HG03025 (cell line): Measurements from ENCODE around the gene RAC3.

ENCODE experiments used
- ATAC-seq: cut with Tn5 transposase; IDR thresholded peaks from one replicate; pipeline ENCODE4 v1.9.1; 2021; ENCODE audit warnings: mild to moderate bottlenecking, moderate library complexity; ENCODE audit not compliant: unreplicated experiment, low FRiP score

RAC3 gene

DNA sequence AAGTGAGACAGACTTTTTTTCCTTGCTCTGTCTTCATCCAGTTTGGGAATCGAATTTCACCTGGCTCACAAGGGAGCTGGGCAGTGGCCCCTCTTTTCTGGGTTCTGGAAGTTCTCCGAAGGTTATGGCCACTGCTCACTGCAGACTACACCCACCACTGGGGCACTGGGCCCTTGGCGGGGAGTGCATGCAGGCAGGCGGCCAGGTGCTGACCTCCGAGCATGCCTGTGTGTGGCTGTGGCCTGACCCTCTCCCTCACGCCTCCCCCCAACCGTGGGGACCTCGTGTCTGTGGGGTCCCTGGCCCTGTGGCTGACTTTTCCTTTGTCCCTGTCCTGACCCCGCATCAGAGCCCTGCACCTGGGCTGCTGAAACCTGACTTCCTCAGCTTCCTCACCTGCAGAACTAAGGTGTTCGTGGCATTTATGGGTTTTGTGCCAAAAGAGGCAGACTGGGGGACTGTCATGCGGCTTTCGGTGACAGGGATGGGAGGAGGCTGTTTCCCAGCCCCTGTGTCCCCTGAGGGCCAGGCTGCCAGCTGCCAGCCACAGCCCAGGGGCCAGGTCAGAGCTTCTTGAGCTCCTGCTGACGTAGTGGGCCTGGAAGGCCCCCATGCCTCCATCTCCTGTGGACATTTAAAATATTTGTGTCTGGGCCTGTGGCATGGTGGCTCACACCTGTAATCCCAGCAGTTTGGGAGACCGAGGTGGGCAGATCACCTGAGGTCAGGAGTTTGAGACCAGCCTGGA, 32.6 kb upstream of the RAC3 start:
- no peak for ATAC-seq

DNA sequence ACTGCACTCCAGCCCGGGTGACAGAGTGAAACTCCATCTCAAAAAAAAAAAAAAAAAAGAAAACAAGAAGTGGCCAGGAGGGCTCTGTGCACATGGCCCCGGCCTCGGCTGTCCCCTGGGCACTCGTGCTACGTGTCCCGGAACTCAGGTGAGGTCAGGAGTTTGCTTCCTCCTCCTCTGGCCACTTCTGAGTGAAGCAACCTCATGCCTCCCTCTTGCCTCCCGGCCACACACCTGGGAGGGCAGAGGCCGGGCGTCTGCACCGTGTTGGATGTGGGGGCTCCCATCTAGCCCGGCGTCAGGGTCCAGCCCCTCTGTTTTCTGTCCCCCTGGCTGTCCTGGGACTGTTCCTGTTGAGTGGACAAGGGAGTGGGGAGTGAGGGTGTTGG, 31.9 kb upstream of the RAC3 start:
- ATAC-seq: no peak

DNA sequence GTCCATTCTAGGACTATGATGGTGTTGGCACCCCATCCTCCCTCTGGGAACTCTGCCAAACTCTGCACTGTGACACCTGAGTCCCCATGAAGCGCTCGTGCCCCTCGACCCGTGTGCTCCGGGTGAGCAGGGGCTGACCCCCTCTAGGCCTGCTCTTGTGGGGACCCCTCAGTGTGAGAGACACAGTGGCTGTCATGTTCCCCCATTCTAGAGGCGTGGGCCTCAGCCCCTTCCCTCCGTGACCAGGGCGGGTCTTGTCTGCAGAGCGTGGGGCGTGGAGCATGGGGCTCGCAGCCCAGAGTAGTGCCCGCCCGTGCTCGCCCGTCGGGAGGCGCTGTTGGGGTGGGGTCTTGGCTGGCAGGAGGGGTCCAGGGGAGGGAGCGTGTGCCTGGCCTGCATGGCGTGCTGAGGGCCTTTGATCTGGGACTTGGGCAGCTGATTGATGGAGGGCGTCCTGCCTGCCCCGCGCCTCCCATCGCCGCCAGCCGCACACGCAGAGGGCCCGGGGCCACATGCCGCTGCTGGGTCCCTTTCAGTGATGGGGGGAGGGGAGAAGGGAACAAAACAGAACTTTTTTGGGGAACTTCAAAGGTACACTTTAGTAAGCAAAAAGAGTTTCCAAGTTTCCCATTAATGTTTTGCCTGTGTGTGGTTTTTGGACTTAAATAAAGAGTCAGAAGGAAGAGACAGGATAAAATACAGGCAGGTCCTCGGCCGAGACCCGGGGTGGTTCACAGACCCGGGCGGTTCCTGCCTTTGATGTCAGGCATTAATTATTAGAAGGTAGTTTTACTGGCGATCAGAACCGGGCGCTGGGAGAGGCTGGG, 31.3 kb upstream of the RAC3 start:
- no peak for ATAC-seq

DNA sequence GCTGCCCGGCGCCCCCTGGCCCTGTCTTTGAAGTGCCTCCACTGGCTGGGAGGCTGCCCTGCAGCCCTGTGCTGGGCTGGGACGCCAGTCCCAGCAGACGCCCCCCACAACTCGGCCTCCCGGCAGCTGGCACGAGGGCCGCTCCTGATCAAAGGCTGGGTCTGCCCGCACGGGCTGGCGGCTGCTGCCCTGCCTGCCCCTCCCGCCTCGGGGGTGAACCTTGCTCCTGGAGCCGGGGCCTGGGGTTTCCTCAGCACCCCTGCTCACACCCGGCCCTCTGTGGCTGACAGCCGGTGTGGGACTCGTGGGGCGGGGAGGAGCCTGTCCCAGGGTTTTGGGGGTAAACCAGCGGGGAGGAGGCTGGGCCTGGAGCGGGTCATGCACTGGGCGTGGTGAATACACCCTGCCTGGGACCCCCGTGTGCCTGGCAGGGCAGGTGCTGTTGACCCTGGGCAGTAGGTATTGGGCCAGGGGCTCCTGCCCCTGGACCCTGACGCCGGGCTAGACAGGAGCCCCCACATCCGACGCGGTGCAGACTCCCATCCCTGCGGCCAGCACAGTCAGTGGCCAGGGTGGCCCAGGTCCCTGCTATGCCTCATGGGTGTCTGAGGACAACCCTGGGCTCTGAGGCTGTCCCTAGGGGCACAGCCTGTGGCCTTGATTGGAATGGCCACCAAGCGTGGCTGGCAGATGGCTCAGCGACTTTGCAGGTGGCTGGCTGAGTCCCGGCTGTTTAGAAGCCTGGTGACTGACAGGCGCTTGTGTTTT, 30.5 kb upstream of the RAC3 start:
- no peak for ATAC-seq

DNA sequence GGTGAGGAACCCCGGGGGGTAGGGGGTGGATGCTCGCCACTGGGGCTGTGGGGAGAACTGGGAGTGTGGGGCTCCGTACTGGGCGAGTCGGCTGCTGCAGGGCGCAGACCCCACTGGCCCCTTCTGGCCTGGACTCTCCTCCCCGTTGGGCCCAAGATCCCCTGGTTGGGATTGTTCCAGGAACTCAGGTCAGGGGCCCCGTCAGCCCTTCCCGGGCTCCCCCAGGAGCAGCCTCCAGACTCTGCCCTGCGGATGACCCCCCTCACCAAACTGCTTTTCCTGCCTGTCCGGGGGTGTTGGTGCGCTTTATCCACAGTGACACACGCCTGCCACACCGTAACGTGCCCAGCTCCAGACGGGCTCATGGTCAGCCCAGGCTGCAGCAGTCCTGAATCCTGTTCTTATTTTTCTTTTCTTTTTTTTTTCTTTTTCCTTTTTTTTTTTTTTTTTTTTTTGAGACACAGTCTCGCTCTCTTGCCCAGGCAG, 29.9 kb upstream of the RAC3 start:
- no peak for ATAC-seq

DNA sequence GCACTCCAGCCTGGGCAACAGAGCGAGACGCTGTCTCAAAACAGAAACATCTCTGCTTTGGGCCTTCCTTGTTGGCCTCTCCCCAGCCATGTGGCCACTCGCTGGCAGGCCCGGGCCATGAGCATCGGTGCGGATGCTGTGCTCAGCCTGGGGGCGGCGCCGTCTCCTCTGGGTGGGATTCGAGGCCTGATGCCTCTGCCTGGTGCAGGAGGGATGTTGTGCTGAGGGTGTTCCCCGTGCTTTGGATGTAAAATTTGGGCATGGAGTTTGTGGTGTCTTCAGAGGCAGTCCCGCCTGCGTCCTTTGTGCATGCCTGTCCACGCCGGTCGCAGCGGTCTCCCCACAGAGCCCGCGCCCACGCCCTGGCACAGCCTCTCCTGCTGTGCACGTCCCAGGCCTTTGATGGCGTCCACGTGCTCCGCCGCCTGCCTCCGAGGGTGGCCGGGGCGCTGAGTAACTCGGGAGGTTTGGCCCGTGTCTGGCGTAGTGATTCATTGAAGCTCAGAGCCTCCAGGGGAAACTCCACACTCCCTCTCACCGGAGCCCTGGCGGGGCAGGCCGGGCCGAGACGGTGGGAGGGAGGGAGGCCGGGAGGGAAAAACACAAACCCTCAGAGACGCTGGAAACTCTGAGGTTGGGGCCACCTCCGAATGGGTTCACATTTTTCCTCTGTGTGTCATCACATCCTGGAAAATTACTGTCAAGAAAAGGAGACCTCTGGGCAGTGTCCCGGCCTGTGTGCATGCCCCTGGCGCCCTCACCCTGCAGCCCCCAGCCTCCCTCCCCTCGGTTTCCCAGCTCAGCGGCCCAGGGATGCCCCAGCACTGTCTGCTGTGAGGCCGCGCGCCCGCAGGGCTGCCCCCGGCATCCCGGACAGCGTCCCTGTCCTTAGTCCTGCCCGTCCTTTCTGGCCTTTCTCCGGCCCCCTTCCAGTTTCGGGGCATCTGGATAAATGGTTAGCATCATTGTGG, 27.8 kb upstream of the RAC3 start:
- ATAC-seq: no peak

DNA sequence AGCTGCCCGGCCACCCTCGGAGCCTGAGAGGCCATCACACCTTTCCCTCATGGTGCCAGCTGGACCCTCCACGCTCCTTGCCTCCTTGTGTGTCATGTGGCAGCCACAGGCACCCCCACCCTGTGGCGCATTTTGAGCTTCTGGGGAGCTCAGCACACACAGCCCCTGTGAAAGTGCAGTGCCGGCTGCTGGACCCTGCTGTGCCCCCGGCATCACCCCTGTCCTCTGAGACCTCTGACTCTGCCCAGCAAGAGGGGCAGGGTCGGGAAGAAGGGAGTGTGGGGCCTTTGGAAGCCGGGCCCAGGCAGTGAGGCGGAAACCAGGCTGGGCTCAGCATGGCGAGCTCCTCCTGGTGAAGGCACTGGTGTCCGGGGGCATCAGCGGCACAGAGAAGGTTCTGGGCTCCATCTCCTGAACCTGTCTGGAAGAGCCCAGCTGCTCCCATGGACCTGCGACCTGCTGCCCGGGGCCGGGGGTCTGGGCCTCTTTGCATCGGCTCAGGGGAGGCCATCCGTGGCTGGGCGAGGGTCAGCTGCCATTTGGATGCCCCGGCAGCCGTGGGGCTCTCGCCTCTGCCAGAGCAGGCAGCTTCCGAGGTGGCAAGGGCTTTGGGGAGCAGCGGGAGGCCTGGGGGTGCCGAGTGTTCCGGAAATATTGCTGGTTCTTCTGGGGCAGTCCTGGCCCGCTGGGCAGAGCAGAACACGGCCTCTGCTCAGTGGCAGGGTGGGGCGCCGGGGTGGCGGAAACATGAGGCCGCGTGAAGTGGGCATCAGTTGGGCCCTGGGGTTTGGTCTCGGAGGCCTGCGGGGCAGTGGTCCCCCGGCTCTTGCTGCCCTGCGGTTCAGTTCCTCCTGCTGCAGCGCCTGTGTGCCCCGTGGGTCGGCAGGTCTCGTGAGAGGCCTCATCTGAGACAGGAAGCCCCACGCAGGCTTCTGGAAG, 26.7 kb upstream of the RAC3 start:
- no peak for ATAC-seq

DNA sequence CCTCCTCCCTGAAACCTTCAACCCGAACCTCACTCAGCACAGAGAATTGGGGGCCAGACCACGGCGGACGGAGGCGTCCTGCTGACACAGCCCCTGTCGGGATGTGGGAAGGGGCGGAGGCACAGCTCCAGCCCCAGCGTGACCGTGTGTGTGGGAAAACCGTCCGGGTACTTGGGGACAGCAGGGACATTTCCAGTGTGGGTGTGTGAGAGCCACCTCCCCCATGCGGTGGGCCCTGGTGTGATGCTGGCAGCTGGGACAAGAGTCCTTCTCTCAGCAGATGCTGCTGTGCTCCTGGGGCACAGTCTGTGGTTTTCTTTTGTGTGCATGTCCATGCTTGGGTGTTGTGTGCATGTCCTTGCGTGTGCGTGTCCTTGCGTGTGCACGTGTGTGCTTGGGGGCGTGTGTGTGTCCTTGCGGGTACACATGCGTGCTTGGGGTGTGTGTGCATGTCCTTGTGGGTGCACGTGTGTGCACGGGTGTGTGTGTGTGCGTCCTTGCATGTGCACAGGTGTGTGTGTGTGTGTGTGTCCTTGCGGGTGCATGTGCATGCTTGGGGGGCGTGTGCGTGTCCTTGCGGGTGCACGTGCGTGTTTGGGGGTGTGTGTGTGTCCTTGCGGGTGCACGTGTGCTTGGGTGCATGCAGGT, 25.7 kb upstream of the RAC3 start:
- ATAC-seq: no peak

DNA sequence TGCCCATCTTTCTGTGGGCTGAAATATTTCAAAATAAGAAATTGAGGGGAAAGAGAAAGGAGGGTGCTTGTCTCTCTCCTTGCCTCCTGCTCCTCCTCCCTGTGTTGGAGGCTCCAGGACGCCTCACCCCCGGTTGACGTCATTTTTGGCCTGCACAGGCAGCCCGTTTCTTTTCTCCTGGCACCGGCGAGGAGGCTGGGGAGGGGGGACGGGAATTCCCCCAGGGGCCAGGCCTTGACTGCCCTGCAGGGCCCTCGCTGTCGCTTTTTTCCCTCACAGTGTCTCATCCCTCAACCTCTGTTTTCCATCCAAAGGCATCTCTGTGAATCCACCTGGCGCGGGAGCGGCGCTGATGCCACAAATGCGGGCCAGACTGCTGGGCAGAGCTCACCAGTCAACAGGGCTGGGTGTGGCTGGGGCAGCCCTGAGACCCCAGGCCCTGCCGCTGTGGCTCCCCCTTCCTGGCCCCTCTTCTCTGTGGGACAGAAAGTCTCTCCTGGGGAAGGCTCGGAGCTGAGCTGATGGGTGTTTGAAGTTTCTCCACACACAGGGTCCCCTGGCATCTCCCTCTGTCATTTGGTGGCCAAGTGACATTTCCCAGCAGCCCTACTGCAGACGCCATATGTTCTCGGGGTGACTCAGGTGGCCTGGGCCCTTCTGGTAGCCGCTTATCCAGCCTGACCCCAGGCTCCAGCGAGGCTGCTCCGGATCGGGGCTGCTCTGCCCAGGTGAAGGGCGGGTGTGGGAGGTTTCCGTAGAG, 24.8 kb upstream of the RAC3 start:
- no peak for ATAC-seq

DNA sequence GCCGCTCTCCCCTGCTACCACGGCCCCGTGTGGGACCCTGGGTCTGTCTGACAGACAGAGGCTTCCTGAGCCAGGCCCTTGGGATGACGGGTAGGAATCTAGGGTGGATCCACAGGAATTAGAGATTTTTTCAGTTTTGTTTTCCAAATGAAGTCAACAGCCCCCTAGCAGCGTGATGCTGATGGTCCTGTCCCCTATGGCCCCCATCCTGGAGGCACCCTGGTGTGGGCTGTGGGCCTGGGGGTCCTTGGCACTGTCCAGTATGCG, 24.3 kb upstream of the RAC3 start:
- no peak for ATAC-seq

DNA sequence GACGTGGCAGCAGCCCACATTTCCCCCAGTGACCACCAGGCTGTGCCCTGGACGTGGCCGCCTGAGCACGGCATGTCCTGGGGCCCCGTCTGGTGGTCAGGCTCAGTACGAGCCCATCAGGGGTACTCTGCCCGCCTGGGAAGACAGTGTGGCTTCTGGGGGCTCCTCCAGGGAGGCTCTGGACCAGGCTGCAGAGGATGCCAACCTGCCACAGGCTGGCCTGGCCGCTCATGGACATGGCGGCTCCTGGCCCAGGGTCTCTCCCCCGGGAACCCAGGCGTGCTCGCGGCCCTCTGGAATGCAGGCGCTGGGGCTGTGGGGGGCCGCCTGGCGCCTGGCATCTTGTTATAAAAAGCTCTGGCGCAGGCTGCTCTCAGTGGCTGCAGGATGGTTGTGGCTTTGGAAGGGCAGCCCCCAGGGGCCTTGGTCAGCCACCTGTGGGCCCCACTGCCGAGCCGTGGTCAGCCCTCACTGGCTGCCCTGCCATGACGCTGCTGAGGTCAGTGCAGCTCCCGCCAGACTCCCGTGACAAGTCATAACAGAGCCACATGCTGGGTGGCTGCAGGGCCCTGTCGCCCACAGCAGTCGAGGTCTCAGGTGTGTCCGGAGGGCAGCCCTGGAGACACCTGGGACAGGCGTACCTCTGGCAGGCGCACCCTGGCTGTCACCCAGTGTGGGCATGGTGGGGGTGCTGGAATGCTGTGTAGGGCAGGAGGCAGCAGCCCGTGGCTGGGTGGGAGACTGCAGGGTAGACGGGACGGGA, 23.8 kb upstream of the RAC3 start:
- ATAC-seq: no peak

DNA sequence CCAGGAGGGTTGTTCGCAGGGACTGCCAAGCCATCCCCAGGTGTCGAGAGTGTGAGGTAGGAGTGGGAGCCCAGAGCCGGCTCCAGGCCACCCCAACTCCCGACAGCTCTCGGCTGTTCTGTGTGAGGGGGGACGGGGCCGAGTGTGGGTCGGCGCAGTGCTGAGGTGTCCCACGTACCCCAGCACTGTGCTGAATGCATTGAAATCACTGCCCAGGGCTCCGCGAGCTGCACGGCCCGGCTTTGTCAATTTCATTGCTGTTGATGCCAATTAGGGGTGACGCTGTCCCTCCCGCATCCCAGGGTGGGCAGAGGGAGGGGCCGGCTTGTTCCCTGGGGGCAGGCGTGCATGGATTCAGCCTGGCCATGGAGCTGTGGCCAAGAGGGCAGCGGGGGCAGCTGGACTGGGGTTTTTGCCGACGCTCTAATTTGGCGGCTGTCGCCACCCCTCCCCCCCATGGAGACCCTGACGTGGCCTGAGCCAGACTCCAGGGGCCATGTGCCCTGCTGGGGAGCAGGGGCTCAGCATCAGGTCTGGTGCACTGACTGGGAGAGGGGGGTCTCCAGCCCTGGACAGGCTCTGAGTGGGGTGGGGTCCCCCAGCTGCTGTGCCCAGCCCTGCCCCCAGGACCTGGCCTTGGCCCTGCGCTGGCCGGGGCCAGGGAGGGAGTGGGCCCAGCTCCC, 23.1 kb upstream of the RAC3 start:
- no peak for ATAC-seq

DNA sequence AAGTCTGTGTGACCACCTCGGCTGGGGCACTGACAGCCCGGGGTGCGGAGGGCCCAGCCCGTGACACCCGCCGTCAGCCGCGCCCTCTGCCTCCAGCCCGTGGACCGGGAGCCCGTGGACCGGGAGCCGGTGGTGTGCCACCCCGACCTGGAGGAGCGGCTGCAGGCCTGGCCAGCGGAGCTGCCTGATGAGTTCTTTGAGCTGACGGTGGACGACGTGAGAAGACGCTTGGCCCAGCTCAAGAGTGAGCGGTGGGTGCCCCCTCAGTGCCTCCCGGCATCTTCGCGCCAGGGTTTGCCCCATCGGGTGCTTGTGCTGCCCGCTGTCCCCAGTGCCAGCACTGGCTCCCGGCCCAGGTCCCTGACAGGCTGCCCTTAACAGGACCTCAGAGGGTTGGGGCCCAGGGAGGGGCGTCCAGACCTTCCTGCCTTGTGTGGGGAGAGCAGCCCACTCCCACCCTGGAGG, 22.5 kb upstream of the RAC3 start:
- no peak for ATAC-seq

DNA sequence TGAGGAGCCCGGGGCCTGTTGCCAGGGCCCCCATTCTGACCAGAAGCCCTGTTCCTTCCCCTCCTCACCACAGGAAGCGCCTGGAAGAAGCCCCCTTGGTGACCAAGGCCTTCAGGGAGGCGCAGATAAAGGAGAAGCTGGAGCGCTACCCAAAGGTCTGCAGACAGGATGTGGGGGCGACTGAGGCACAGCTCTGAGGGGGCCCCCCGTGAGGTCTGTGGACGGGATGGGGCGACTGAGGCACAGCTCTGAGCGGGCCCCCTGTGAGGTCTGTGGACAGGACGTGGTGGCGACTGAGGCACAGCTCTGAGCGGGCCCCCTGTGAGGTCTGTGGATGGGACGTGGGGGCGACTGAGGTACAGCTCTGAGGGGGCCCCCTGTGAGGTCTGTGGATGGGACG, 22.1 kb upstream of the RAC3 start:
- no peak for ATAC-seq

DNA sequence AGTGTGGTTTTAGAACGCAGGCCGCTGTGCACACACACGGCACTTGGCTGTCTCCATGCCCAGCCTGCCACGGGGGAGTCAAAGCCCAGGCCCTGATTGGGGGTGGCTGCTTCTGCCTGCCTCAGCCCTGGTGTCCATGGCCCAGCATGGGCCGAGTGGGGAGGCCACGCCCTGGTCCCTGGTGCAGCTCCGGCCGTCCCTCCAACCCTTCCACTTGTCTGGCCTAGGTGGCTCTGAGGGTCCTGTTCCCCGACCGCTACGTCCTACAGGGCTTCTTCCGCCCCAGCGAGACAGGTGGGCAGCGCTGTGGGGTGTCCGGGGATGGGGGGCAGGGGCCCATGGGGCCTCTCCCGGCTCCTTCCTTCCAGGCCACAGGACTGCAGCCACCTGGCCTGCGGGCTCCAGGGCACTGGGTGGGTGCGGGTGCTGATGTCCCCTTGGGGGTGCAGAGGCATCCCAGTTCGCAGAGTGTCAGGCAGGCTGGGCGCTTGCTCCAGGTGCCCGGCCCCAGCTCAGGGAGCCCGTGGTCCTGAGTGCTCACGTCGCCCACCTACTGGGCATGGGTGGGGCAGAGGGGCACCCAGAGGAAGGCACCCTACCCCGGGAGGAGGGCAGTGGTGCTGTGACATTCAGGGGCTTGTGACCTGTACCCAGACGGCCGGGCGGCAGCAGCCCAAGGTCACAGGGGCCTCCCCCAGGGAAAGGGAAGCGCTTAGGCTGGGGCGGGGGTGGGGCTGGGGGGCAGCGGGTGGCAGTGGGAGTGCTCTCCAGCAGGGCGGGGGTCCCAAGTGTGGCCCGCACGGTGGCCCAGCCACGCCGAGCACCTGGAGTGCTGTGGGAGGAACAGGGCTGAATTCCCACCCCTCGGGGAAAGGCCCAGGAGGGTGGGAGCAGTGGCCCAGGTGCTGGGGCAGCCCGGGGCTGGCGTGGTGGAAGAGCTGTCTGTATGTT, 20.6 kb upstream of the RAC3 start:
- no peak for ATAC-seq
